ENCODE data around the gene CHFR. TPM values are rescaled to one million over a fixed set of nuclear protein-coding genes. Genes with fewer than 3 reads are reported as not detected.
"Not testable (repeated sequence)": the region's sequence is repeated elsewhere in the genome, so short reads cannot be mapped to it uniquely, and the experiment has no call there.

Gene CHFR
- total RNA-seq, 1 donor from 2014 or later: 14.1 TPM

DNA sequence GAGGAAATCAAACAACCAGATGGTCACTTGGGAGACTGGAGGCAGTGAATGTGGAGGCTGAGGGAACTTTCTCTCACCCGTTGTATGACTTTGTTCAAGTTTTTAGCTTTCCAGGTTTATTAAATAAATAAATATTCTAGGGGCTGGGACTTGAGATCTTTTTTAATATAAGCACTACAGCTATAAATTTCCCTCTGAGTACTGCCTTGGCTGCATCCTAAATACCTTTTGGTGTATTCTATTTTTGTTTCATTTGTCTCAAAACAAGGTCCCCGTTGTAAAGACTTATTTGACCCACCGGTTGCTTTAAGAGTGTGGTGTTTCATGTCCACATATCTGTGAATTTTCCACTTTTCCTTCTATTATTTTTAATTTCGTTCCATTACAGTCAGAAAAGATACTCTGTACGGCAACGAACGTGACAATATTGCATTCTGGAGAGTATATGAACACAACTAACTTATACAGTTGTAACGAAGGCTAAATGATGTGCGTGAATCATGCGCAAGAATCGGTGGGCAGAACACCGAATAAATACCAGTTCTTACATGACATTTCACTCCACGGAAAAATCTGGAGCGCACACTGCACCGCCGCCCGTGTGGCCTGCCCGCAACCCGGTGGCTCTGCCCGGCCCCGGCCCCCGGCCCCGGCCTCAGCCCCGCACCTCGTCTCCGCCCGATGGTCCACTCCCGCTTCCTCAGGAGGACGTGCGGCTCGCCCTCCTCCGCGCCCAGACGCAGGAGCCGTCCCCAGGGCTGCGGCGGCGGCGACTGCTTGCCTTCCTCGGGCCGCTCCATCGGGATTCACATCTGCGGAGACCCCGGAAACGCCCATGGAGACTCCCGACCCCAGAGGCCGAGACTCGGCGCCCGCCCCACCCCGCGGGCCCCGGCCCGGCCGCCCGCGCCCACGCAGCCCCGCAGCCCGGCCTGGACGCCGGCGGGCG, 602 bp downstream of the CHFR start:
- no peak for DNase-seq (ENCODE audit: missing footprints)
- ATAC-seq: peak; percentile 1
- intact Hi-C loops (cut with DNase I): loop anchor here (5.0 kb wide), 1 partner anchor 120 kb away; no protein-coding TSS in a partner anchor

- ATAC-seq (no peak), DNase-seq (ENCODE audit: missing footprints) (no peak)
- intact Hi-C loops (cut with DNase I): no loop called here
These were observed 5.6 kb downstream of the CHFR start for GRCh38 chr12:132881818-132882217.

- intact Hi-C loops (cut with DNase I); DNase-seq (ENCODE audit: missing footprints); ATAC-seq: not testable (repeated sequence)
These were observed 12.8 kb downstream of the CHFR start for GRCh38 chr12:132874620-132875019.

DNA sequence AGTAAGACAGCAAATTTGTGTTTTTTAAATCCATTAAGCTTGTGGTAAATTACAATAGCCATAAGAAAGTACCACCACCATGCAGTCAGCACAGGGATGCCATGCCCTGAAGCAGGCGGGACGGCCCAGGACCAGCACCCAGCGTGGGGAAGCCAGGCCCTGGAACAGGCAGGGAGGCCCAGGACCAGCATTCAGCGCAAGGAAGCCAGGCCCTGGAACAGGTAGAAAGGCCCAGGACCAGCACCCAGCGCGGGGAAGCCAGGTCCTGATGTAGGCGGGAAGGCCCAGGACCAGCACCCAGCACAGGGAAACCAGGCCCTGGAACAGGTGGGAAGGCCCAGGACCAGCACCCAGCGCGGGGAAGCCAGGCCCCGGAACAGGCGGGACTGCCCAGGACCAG, 13.2 kb downstream of the CHFR start:
- ATAC-seq (no peak), DNase-seq (ENCODE audit: missing footprints) (no peak)
- intact Hi-C loops (cut with DNase I): no loop called here

DNA sequence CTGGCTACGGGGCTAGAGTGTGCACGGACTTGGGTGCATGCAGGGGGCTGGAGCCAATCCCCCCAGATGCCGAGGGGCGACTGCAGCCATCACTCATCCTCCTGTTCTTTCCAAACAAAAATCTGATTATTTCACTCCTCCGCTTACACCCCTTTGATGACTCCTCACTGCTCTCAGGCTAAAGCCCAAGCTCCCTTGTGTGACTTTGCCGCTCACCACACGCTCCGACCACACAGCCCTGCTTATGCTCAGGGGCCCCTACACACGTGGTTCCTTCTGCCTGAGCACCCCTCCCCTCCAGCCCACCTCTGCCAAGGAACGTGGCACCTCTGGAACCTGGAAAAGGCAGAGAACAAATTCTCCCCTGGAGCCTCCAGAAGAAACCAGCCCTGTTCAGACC, 13.7 kb downstream of the CHFR start:
- intact Hi-C loops (cut with DNase I): no loop called here
- ATAC-seq (no peak), DNase-seq (ENCODE audit: missing footprints) (no peak)

- intact Hi-C loops (cut with DNase I): no loop called here
- DNase-seq (ENCODE audit: missing footprints) (no peak), ATAC-seq (no peak)
These were observed 14.4 kb downstream of the CHFR start for GRCh38 chr12:132872975-132873421.

GRCh38 chr12:132872073-132872855, 15.1 kb downstream of the CHFR start:
- intact Hi-C loops (cut with DNase I): no loop called here

DNA sequence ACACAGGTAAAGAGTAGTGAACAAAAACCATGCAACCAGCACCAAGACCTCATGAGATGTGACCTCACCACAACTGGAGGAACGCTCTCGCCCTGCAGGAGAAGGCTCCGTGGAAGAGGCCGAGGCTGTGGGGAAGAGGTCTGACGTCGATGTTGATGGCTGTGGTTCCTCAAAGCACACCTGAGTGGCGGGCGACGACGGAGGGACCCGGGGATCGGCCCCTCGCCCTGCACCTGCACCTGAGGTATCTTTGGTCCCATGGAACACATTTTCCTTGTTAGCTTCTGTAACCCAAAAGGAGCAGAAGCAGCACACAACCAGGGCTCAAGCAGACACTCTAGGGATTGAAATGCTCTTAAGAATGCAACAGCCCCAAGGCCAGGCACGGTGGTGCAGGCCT, 17.9 kb downstream of the CHFR start:
- no peak for ATAC-seq
- DNase-seq (ENCODE audit: missing footprints): no peak
- intact Hi-C loops (cut with DNase I): no loop called here

More at GRCh38 chr12:132872073-132872855, 15.1 kb downstream of the CHFR start:
- ATAC-seq (no peak), DNase-seq (ENCODE audit: missing footprints) (no peak)

DNA sequence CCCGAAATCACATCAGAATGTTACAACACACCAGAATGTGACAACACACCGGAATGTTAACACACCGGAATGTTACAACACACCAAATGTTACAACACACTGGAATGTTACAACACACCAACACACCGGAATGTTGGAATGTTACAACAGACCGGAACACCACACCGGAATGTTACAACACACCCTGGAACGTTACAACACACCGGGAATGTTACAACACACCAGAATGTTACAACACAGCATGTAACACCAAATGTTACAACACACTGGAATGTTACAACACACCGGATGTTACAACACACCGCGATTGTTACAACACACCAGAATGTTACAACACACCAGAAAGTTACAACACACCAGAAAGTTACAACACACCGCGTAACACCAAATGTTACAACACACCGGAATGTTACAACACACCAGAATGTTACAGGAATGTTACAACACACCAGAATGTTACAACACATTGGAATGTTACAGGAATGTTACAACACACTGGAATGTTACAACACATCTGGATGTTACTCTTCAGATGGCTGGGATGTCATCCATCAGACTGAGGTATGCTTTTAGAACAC, 21.1 kb downstream of the CHFR start:
- DNase-seq (ENCODE audit: missing footprints) (no peak), ATAC-seq (no peak)
- intact Hi-C loops (cut with DNase I): no loop called here

GRCh38 chr12:132861558-132861957, 25.8 kb downstream of the CHFR start:
- intact Hi-C loops (cut with DNase I): no loop called here
- no peak for DNase-seq (ENCODE audit: missing footprints)
- ATAC-seq: no peak

- no peak for DNase-seq (ENCODE audit: missing footprints)
- intact Hi-C loops (cut with DNase I): no loop called here
- ATAC-seq: peak; percentile 24
These were observed 28.6 kb downstream of the CHFR start for GRCh38 chr12:132858718-132859266.

GRCh38 chr12:132857019-132857418, 30.4 kb downstream of the CHFR start:
- ATAC-seq; DNase-seq (ENCODE audit: missing footprints); intact Hi-C loops (cut with DNase I): not testable (repeated sequence)

DNA sequence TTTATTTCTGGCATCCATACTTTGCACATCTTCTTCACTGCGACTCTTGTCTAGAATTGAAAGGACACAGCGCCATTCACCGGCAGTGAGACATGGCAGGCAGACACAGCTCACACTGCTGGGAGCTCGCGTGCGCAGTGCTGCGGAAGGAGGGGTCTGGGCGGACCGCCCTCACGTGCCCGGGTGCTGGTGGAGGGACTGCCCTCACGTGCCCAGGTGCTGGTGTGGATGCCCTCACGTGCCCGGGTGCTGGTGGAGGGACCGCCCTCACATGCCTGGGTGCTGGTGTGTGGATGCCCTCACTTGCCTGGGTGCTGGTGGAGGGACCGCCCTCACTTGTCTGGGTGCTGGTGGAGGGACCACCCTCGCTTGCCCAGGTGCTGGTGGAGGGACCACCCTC, 30.8 kb downstream of the CHFR start:
- intact Hi-C loops (cut with DNase I): no loop called here
- ATAC-seq: no peak
- DNase-seq (ENCODE audit: missing footprints): no peak

GRCh38 chr12:132855211-132855610, 32.2 kb downstream of the CHFR start:
- ATAC-seq; intact Hi-C loops (cut with DNase I); DNase-seq (ENCODE audit: missing footprints): not testable (repeated sequence)

- intact Hi-C loops (cut with DNase I): no loop called here
- ATAC-seq (no peak), DNase-seq (ENCODE audit: missing footprints) (no peak)
These were observed 33.9 kb downstream of the CHFR start for GRCh38 chr12:132853285-132854092.

DNA sequence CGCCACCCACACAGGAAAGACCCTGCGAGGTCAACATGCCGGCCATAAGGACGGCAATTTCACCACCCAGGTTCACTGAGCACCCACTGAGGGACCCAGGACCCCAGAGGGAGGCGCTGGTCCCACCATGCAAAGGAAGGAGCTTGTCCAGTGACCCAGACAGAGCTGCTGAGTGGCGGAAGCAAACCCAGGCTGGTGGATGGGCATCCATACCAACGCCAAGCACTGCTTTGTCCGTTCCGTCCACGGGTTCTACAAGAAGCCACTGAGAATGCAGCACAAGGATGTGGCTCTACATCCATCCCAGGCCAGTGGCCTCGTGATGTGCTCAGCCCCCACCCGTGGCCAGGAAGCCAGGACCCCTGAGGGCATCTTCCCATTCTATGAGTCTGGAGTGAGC, 34.9 kb downstream of the CHFR start:
- ATAC-seq: no peak
- intact Hi-C loops (cut with DNase I): no loop called here

GRCh38 chr12:132851465-132851864, 35.9 kb downstream of the CHFR start:
- intact Hi-C loops (cut with DNase I): no loop called here
- no peak for ATAC-seq
- DNase-seq (ENCODE audit: missing footprints): no peak

More for the DNA sequence above, 34.9 kb downstream of the CHFR start:
- no peak for DNase-seq (ENCODE audit: missing footprints)

GRCh38 chr12:132850291-132850690, 37.1 kb downstream of the CHFR start:
- ATAC-seq: no peak
- no peak for DNase-seq (ENCODE audit: missing footprints)
- intact Hi-C loops (cut with DNase I): no loop called here

Measured in Right ventricle myocardium inferior (tissue), 1 donor.